ENCODE measurements around the gene UBE2E3. TPM values are rescaled to one million over a fixed set of nuclear protein-coding genes. Genes with fewer than 3 reads are reported as not detected.

The UBE2E3 gene
- total and polyA plus RNA-seq, 7 donors, result 61.9 to 125 (median 87.1) TPM

GRCh38 chr2:181051861-181052522, 71.6 kb downstream of the UBE2E3 start:
- intact Hi-C loops (cut with DNase I), result loop anchor here (10.0 kb wide), 3 partner anchors 447 to 927 kb away; no protein-coding TSS in a partner anchor
- WGBS, 3 donors, result 84 to 91% (median 86%) methylated on average over 3 of the region's 3 CpGs
- no peaks in the 10 kb centered on the region for H3K9me3 ChIP-seq

GRCh38 chr2:181052523-181052891, 72.1 kb downstream of the UBE2E3 start:
- TF ChIP-seq, protein P1, sequence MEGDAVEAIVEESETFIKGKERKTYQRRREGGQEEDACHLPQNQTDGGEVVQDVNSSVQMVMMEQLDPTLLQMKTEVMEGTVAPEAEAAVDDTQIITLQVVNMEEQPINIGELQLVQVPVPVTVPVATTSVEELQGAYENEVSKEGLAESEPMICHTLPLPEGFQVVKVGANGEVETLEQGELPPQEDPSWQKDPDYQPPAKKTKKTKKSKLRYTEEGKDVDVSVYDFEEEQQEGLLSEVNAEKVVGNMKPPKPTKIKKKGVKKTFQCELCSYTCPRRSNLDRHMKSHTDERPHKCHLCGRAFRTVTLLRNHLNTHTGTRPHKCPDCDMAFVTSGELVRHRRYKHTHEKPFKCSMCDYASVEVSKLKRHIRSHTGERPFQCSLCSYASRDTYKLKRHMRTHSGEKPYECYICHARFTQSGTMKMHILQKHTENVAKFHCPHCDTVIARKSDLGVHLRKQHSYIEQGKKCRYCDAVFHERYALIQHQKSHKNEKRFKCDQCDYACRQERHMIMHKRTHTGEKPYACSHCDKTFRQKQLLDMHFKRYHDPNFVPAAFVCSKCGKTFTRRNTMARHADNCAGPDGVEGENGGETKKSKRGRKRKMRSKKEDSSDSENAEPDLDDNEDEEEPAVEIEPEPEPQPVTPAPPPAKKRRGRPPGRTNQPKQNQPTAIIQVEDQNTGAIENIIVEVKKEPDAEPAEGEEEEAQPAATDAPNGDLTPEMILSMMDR (IDR thresholded peaks at IDR 0.05), result no peak
- Histone ChIP-seq H3K4me3 (no peak overlapping the region), H3K27me3 (ENCODE audit: insufficient read depth in 3 of 3, low read length in 2 of 3) (no peaks in the 10 kb centered on the region), H3K27ac (no peak overlapping the region), H3K36me3 (ENCODE audit: insufficient read depth in 1 of 2, low read depth in 1 of 2) (no peaks in the 10 kb centered on the region), H3K4me1 (peaks cover 10% of the 10 kb centered on the region), H3K9me3 (no peaks in the 10 kb centered on the region)
- ATAC-seq, result no peak
- no peak for DNase-seq
- intact Hi-C loops (cut with DNase I), result loop anchor here (10.0 kb wide), 3 partner anchors 448 to 928 kb away; no protein-coding TSS in a partner anchor

More at GRCh38 chr2:181051861-181052522, 71.6 kb downstream of the UBE2E3 start:
- TF ChIP-seq, protein P1 (IDR thresholded peaks at IDR 0.05), result no peak
- H3K36me3 ChIP-seq (ENCODE audit: insufficient read depth in 1 of 2, low read depth in 1 of 2), result no peaks in the 10 kb centered on the region
- DNase-seq (no peak), ATAC-seq (no peak)
- H3K27me3 ChIP-seq (ENCODE audit: insufficient read depth in 3 of 3, low read length in 2 of 3), result no peaks in the 10 kb centered on the region
- peaks cover 10% of the 10 kb centered on the region for H3K4me1 ChIP-seq
- no peak overlapping the region for H3K4me3 ChIP-seq
- no peak overlapping the region for H3K27ac ChIP-seq

- intact Hi-C loops (cut with DNase I), result loop anchor here (10.0 kb wide), 3 partner anchors 449 to 929 kb away; no protein-coding TSS in a partner anchor
- no peak for ATAC-seq
- no peak for DNase-seq
These were observed 73.9 kb downstream of the UBE2E3 start for GRCh38 chr2:181054256-181054655.

DNA sequence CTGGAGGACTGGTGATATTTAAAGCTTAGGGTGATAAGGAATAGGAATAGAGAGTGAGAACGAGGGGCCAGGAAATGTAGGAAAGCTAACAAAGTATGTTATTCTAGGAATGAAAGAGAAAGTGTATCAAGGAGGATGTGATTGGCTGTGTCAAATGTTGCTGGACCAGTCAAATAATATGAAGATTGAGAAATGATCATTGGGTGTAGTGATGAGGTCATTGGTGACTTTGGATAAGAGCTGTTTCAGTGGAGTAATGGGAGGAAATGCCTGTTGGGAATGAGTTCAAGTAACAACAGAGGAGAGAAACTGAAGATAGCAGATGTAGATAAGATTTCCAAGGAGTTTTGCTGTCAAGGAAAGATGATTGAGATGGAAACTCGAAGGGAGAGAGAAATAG, 74.4 kb downstream of the UBE2E3 start:
- Histone ChIP-seq H3K9me3 (no peaks in the 10 kb centered on the region), H3K4me3 (no peak overlapping the region), H3K36me3 (ENCODE audit: insufficient read depth in 1 of 2, low read depth in 1 of 2) (no peaks in the 10 kb centered on the region), H3K27me3 (ENCODE audit: insufficient read depth in 3 of 3, low read length in 2 of 3) (no peaks in the 10 kb centered on the region), H3K4me1 (peaks cover 13% of the 10 kb centered on the region), H3K27ac (no peak overlapping the region)
- DNase-seq, result no peak
- no peak for ATAC-seq
- WGBS, 3 donors, result 87 to 93% (median 90%) methylated on average over 2 of the region's 2 CpGs
- intact Hi-C loops (cut with DNase I), result loop anchor here (10.0 kb wide), 3 partner anchors 450 to 930 kb away; no protein-coding TSS in a partner anchor
- TF ChIP-seq, protein P1 (IDR thresholded peaks at IDR 0.05), result no peak

More at GRCh38 chr2:181054256-181054655, 73.9 kb downstream of the UBE2E3 start:
- no peaks in the 10 kb centered on the region for H3K27me3 ChIP-seq (ENCODE audit: insufficient read depth in 3 of 3, low read length in 2 of 3)
- TF ChIP-seq, protein P1 (IDR thresholded peaks at IDR 0.05), result no peak
- 94 to 100% (median 97%) methylated on average over 2 of the region's 2 CpGs for WGBS, 3 donors
- H3K9me3 ChIP-seq, result no peaks in the 10 kb centered on the region
- H3K4me1 ChIP-seq, result peaks cover 13% of the 10 kb centered on the region
- no peak overlapping the region for H3K4me3 ChIP-seq
- H3K27ac ChIP-seq, result no peak overlapping the region
- no peaks in the 10 kb centered on the region for H3K36me3 ChIP-seq (ENCODE audit: insufficient read depth in 1 of 2, low read depth in 1 of 2)
